ENCODE results near the gene SP3. TPM values are rescaled to one million over a fixed set of nuclear protein-coding genes. Genes with fewer than 3 reads are reported as not detected.

SP3 gene
- total RNA-seq, 4 donors from 2014 or later: 91.6 to 135 (median 131) TPM

- TF ChIP-seq CTCF (IDR thresholded peaks at IDR 0.05; ENCODE audit: low read depth): no peak
Measured at GRCh38 chr2:173909846-173910245, 55.3 kb downstream of the SP3 start.

DNA sequence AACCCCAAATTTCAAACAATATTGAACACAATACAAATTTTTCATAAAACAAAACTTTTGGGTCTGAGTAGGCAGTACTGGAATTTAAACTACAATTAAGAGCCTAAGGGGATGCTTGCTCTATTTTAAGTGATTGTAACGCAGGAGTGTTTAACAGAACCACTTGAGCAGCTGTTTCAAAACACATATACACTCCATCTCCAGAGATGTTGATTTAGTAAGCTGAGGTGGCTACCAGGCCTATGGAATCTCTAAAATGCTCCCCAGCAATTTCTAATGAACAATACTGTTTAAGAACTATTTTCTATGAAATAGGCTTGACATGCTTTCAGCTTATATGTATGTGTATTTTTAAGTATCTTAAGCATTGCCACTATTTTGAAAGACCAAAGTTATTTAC is 58.5 kb downstream of the SP3 start:
- no peak for TF ChIP-seq CTCF (IDR thresholded peaks at IDR 0.05; ENCODE audit: low read depth)

GRCh38 chr2:173903601-173904394 is 61.4 kb downstream of the SP3 start:
- no peak for TF ChIP-seq CTCF (IDR thresholded peaks at IDR 0.05; ENCODE audit: low read depth)

- no peak for TF ChIP-seq CTCF (IDR thresholded peaks at IDR 0.05; ENCODE audit: low read depth)
Measured at GRCh38 chr2:173898996-173899395, 66.2 kb downstream of the SP3 start.

DNA sequence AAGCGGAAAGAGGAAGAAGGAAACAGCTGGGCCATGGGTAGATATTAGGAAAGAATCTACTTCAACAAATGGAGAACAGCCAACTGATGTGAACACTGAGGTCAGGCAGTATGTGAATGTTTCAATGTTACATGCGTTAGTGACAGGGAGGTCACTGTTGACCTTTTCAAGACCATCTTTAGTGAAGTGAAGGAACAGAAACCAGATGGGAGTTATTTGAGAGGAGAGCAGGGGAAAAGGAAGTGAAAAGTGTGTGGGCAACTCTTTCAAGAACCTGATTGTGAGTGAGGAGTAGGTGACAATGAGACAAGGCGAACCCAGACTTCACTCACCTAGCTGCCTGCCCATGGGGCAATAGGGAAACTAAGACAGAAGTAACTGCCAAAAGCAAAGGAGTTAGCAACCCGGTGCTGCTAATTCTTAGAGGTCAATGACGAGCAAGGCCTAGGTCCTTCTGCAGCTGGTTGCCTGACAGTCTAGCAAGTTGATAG is 67.0 kb downstream of the SP3 start:
- no peak for TF ChIP-seq CTCF (IDR thresholded peaks at IDR 0.05; ENCODE audit: low read depth)

GRCh38 chr2:173896755-173897154 is 68.4 kb downstream of the SP3 start:
- no peak for TF ChIP-seq CTCF (IDR thresholded peaks at IDR 0.05; ENCODE audit: low read depth)

- TF ChIP-seq CTCF (IDR thresholded peaks at IDR 0.05; ENCODE audit: low read depth): no peak
Measured at GRCh38 chr2:173892341-173892740, 72.8 kb downstream of the SP3 start.

All from subcutaneous adipose tissue (tissue), 4 donors.